ENCODE measurements around the gene TAP2. TPM values are rescaled to one million over a fixed set of nuclear protein-coding genes. Genes with fewer than 3 reads are reported as not detected.

Gene TAP2
- total and polyA plus RNA-seq, 2 of the 13 experiments (the other 11 are each of a cell fraction or from before 2014, with no cell fraction given) = 10.3 to 17.6 TPM

- no TSS peak for BruUV-seq (replicated peaks)
These were observed 23.4 kb downstream of the TAP2 start for GRCh38 chr6:32815115-32815514.

More at GRCh38 chr6:32815115-32815514, 23.4 kb downstream of the TAP2 start:
- ATAC-seq (no peak), FAIRE-seq (no peak), DNase-seq (ENCODE audit: low spot score) (no peak)
- Histone ChIP-seq H3K9ac (ENCODE audit: insufficient read depth, low read depth, low read length) (no peak overlapping the region), H3K36me3 (replicated peaks in 1 of 2; ENCODE audit: control insufficient read depth in 1 of 2, insufficient read depth in 2 of 2, low read length in 2 of 2) (no peaks in the 10 kb centered on the region), H3K4me2 (ENCODE audit: low read depth, low read length) (no peak overlapping the region), H3K4me1 (ENCODE audit: insufficient read depth, low read length) (no peaks in the 10 kb centered on the region), H3K27me3 (ENCODE audit: control insufficient read depth in 1 of 2, insufficient read depth in 2 of 2, low read length in 2 of 2) (peaks cover 0 to 24% of the 10 kb centered on the region in 2 experiments; a peak in 2 of 5 replicates), H4K20me1 (ENCODE audit: insufficient read depth, low read length) (no peaks in the 10 kb centered on the region), H3K4me3 (replicated peaks in 1 of 3; ENCODE audit: insufficient read depth in 1 of 3, low read depth in 2 of 3, low read length in 3 of 3) (no peak overlapping the region), H2AFZ (ENCODE audit: low read length) (no peak overlapping the region), H3K27ac (ENCODE audit: extremely low read length, insufficient read depth, low read length) (no peak overlapping the region), H3K9me3 (ENCODE audit: low read length) (no peaks in the 10 kb centered on the region), H3K79me2 (ENCODE audit: insufficient read depth, low read length) (no peaks in the 10 kb centered on the region)
- TF ChIP-seq CREB1 (IDR thresholded peaks at IDR 0.05) (peak; percentile 21; the same call in 1 of the 2 replicates), CREB1 (CRISPR knock-in tag; IDR thresholded peaks at IDR 0.05) (no peak), ZNF569 (CRISPR knock-in tag; IDR thresholded peaks at IDR 0.05; ENCODE audit: borderline replicate concordance) (no peak)
- TF ChIP-seq, protein P1, sequence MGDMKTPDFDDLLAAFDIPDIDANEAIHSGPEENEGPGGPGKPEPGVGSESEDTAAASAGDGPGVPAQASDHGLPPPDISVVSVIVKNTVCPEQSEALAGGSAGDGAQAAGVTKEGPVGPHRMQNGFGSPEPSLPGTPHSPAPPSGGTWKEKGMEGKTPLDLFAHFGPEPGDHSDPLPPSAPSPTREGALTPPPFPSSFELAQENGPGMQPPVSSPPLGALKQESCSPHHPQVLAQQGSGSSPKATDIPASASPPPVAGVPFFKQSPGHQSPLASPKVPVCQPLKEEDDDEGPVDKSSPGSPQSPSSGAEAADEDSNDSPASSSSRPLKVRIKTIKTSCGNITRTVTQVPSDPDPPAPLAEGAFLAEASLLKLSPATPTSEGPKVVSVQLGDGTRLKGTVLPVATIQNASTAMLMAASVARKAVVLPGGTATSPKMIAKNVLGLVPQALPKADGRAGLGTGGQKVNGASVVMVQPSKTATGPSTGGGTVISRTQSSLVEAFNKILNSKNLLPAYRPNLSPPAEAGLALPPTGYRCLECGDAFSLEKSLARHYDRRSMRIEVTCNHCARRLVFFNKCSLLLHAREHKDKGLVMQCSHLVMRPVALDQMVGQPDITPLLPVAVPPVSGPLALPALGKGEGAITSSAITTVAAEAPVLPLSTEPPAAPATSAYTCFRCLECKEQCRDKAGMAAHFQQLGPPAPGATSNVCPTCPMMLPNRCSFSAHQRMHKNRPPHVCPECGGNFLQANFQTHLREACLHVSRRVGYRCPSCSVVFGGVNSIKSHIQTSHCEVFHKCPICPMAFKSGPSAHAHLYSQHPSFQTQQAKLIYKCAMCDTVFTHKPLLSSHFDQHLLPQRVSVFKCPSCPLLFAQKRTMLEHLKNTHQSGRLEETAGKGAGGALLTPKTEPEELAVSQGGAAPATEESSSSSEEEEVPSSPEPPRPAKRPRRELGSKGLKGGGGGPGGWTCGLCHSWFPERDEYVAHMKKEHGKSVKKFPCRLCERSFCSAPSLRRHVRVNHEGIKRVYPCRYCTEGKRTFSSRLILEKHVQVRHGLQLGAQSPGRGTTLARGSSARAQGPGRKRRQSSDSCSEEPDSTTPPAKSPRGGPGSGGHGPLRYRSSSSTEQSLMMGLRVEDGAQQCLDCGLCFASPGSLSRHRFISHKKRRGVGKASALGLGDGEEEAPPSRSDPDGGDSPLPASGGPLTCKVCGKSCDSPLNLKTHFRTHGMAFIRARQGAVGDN (CRISPR knock-in tag; IDR thresholded peaks at IDR 0.05) = no peak
- intact Hi-C loops (cut with micrococcal nuclease; ENCODE audit: unreplicated experiment) = no loop called here
- ChIA-PET POLR2A (no interaction called here), CTCF (ENCODE audit: low intra/inter-chr PET ratio, low total read pairs) (no interaction called here)
- in situ Hi-C loops (cut with HindIII; ENCODE audit: extremely low pct_ligation_motif_present, low pct_unique_long_range_greater_than_20kb) = no loop called here
- 18% methylated on average over 5 of the region's 5 CpGs for WGBS (ENCODE audit: low lambda C conversion rate)
